Panc1 (cell line): ENCODE measurements around the gene ST6GAL2. TPM values are rescaled to one million over a fixed set of nuclear protein-coding genes. Genes with fewer than 3 reads are reported as not detected.

Source experiments
- ATAC-seq: fragments of 200-7000 bp; cut with Tn5 transposase; 2 replicates; pipeline ENCODE4 v1.9.1; 2020; ENCODE audit warnings: mild to moderate bottlenecking, moderate library complexity
- BruUV-seq: library from RNA; stranded (reverse); fragments of 400-500 nt; replicated peaks from 2 replicates; lab custom pipeline; 2021; lab: Mats Ljungman, UMichigan
- CTCF ChIA-PET: fragments of 300-600 bp; sonication (Branson Sonifier 250); formaldehyde crosslinking; loops from one replicate; lab custom pipeline; 2022; ENCODE audit warnings: antibody characterized with exemption; lab: Charles Lee
- POLR2A ChIA-PET: fragments of 300-600 bp; sonication (Branson Sonifier 250); formaldehyde crosslinking; loops from one replicate; lab custom pipeline; 2022; ENCODE audit warnings: antibody characterized with exemption; lab: Charles Lee
- DNase-seq: peaks from one replicate; pipeline ENCODE4 v3.0.0-alpha.2; 2010; ENCODE audit warnings: low read depth, low spot score
- H3K27ac ChIP-seq: 2 replicates; pipeline ENCODE4 v1.5.1; 2011; ENCODE audit warnings: mild to moderate bottlenecking, low read length, inconsistent platforms
- H3K27me3 ChIP-seq: fragments of 200-500 bp; sonication (Bioruptor generic); 2 replicates; pipeline ENCODE4 v1.6.0; 2014; ENCODE audit warnings: low read length, inconsistent platforms; ENCODE audit not compliant: control insufficient read depth, insufficient read depth
- H3K36me3 ChIP-seq: fragments of 200-500 bp; sonication (Bioruptor generic); 2 replicates; pipeline ENCODE4 v1.5.1; 2014; ENCODE audit warnings: inconsistent platforms, mild to moderate bottlenecking, low read length, moderate library complexity; ENCODE audit not compliant: control insufficient read depth, insufficient read depth
- H3K4me1 ChIP-seq: 2 replicates; pipeline ENCODE4 v1.5.1; 2011; ENCODE audit warnings: inconsistent platforms, mild to moderate bottlenecking, low read length, moderate library complexity; ENCODE audit not compliant: control insufficient read depth, insufficient read depth
- H3K4me3 ChIP-seq, 2 experiments: 2 replicates each; pipeline ENCODE4 v1.5.1; 2011 to 2012; ENCODE audit warnings: low read depth in 2 of 2, low read length in 2 of 2, mild to moderate bottlenecking in 2 of 2, inconsistent platforms in 1 of 2, moderate library complexity in 1 of 2
- H3K9me3 ChIP-seq: fragments of 200-500 bp; sonication (Bioruptor generic); 2 replicates; pipeline ENCODE4 v1.5.1; 2014; ENCODE audit warnings: low read depth, mild to moderate bottlenecking, inconsistent platforms, low read length, moderate library complexity; ENCODE audit not compliant: control insufficient read depth, insufficient read depth
- CTCF ChIP-seq: fragments of 450-650 bp; IDR thresholded peaks from 2 replicates; pipeline ENCODE4 v1.5.1; 2017; ENCODE audit warnings: mild to moderate bottlenecking
- POLR2AphosphoS5 ChIP-seq: IDR thresholded peaks from 2 replicates; pipeline ENCODE4 v1.6.1; 2012; ENCODE audit warnings: mild to moderate bottlenecking, low read depth, low read length, moderate library complexity
- REST ChIP-seq, 2 experiments: IDR thresholded peaks; 2 replicates each; pipeline ENCODE4 v1.6.1; 2011 to 2012; ENCODE audit warnings: low read depth in 2 of 2, control low read depth in 1 of 2, low read length in 1 of 2, mild to moderate bottlenecking in 1 of 2, moderate library complexity in 1 of 2; ENCODE audit not compliant: insufficient read depth in 1 of 2
- SIN3A ChIP-seq: IDR thresholded peaks from 2 replicates; pipeline ENCODE4 v1.6.1; 2012; ENCODE audit warnings: low read depth, mild to moderate bottlenecking, low read length, moderate library complexity, borderline replicate concordance; ENCODE audit not compliant: insufficient read depth
- TCF7L2 ChIP-seq: IDR thresholded peaks from 2 replicates; pipeline ENCODE4 v1.6.1; 2011; ENCODE audit warnings: mild to moderate bottlenecking, low read depth, low read length, inconsistent platforms
- in situ Hi-C: cut with HindIII; loops from 2 replicates; pipeline ENCODE4 v1.10.0; 2016; ENCODE audit warnings: low sequenced_read_pairs, low pct_unique_long_range_greater_than_20kb
- intact Hi-C: fragments of 100-400 bp; cut with micrococcal nuclease; formaldehyde crosslinking; loops from one replicate; pipeline ENCODE4 v1.10.0; 2022; ENCODE audit not compliant: unreplicated experiment
- total RNA-seq: library from RNA; stranded (reverse); gene quantifications from one replicate; pipeline ENCODE4 v1.2.1, GENCODE V29; 2021; ENCODE audit not compliant: unreplicated experiment

Gene ST6GAL2
- total RNA-seq, 1 experiment from 2014 or later: not detected

GRCh38 chr2:106853631-106854030, 32.3 kb downstream of the ST6GAL2 start:
- ATAC-seq (no peak), DNase-seq (no peak)
- no peaks in the 10 kb centered on the region for H3K9me3 ChIP-seq
- CTCF ChIA-PET: no interaction called here
- H3K27ac ChIP-seq: no peak overlapping the region
- H3K4me3 ChIP-seq: no peak overlapping the region
- POLR2A ChIA-PET: no interaction called here
- in situ Hi-C loops (no loop called here), intact Hi-C loops (no loop called here)
- no peaks in the 10 kb centered on the region for H3K4me1 ChIP-seq
- H3K36me3 ChIP-seq: no peaks in the 10 kb centered on the region
- H3K27me3 ChIP-seq: no peaks in the 10 kb centered on the region
- TF ChIP-seq POLR2AphosphoS5 (no peak), TCF7L2 (no peak), REST (IDR thresholded peaks at IDR 0.05; ENCODE audit: insufficient read depth in 1 of 2, low read depth in 2 of 2, low read length in 1 of 2) (no peak), SIN3A (no peak), CTCF (no peak)
- BruUV-seq: no TSS peak

- H3K27ac ChIP-seq: no peak overlapping the region
- ATAC-seq: no peak
- ChIA-PET CTCF (no interaction called here), POLR2A (no interaction called here)
- TF ChIP-seq POLR2AphosphoS5: no peak
- TF ChIP-seq TCF7L2: no peak
- no peak for TF ChIP-seq CTCF
- no peak for TF ChIP-seq SIN3A
- no peak for TF ChIP-seq REST (IDR thresholded peaks at IDR 0.05; ENCODE audit: insufficient read depth in 1 of 2, low read depth in 2 of 2, low read length in 1 of 2)
- no peaks in the 10 kb centered on the region for H3K9me3 ChIP-seq
- in situ Hi-C loops: no loop called here
- BruUV-seq: no TSS peak
- H3K4me1 ChIP-seq: no peaks in the 10 kb centered on the region
- no peak overlapping the region for H3K4me3 ChIP-seq
- no peaks in the 10 kb centered on the region for H3K36me3 ChIP-seq
- H3K27me3 ChIP-seq: no peaks in the 10 kb centered on the region
- no peak for DNase-seq
- intact Hi-C loops: no loop called here
Observed at GRCh38 chr2:106851881-106852501, 34.0 kb downstream of the ST6GAL2 start.
